ENCODE measurements around the gene EYS.

GRCh38 chr6:64428186-64428585 is 1278.8 kb downstream of the EYS start:
- TF ChIP-seq, protein P1, sequence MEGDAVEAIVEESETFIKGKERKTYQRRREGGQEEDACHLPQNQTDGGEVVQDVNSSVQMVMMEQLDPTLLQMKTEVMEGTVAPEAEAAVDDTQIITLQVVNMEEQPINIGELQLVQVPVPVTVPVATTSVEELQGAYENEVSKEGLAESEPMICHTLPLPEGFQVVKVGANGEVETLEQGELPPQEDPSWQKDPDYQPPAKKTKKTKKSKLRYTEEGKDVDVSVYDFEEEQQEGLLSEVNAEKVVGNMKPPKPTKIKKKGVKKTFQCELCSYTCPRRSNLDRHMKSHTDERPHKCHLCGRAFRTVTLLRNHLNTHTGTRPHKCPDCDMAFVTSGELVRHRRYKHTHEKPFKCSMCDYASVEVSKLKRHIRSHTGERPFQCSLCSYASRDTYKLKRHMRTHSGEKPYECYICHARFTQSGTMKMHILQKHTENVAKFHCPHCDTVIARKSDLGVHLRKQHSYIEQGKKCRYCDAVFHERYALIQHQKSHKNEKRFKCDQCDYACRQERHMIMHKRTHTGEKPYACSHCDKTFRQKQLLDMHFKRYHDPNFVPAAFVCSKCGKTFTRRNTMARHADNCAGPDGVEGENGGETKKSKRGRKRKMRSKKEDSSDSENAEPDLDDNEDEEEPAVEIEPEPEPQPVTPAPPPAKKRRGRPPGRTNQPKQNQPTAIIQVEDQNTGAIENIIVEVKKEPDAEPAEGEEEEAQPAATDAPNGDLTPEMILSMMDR (IDR thresholded peaks at IDR 0.05), result no peak
- TF ChIP-seq POLR2A (IDR thresholded peaks at IDR 0.05) (no peak), POLR2AphosphoS5 (IDR thresholded peaks at IDR 0.05) (no peak)

Data from breast epithelium (tissue), 3 donors.